Activated CD8-positive, alpha-beta memory T cell treated with anti-CD3 and anti-CD28 coated beads, Interleukin-2, amount 50 U/mL, for 1 hour (primary cell): ENCODE measurements around the gene ADAP2.
"Not testable (repeated sequence)": the region's sequence is repeated elsewhere in the genome, so short reads cannot be mapped to it uniquely, and the experiment has no call there.

ENCODE experiments used
- DNase-seq: peaks from one replicate; pipeline ENCODE4 v3.0.0-alpha.2; 2020; ENCODE audit errors: extremely low read depth

ADAP2 gene

DNA sequence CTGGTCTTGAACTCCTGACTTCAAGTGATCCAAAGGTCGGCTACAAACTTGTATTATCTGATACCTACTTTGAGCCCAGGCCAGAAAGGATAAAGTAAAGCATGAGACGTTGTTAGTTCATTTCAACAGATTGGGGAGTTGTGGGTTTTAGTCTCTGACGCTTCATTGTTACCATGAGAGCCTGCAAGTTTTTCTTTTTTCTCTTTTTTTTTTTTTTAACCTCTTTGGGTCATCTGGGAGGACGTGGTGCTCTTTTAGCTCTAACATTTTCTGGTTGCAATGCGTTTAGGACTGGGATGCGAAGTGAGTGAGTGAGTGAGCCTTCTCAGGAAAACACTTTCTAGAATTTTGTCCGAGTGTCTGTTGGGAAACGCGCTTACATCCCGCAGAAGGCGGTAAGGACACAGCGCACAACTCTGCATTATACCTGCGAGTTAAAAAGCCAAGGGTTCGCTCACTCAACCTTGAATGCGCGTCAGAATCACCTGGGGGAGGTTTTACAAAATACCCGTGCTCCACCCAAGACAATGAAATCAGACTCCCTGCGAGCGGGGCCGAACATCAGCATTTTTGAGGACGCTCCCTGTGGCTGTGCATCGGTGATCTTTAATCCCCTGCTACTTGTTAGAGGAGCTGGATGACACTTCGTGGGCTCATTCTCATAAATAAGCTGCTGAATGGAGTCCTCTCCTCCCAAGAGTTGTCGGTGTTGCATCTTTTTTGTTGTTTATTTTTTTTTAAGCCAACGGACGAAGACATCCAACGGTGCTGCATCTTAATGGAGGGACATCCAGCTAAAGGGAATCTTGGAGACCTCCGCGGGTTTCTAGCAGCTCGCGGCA is 48.5 kb downstream of the ADAP2 start:
- DNase-seq, result no peak

DNA sequence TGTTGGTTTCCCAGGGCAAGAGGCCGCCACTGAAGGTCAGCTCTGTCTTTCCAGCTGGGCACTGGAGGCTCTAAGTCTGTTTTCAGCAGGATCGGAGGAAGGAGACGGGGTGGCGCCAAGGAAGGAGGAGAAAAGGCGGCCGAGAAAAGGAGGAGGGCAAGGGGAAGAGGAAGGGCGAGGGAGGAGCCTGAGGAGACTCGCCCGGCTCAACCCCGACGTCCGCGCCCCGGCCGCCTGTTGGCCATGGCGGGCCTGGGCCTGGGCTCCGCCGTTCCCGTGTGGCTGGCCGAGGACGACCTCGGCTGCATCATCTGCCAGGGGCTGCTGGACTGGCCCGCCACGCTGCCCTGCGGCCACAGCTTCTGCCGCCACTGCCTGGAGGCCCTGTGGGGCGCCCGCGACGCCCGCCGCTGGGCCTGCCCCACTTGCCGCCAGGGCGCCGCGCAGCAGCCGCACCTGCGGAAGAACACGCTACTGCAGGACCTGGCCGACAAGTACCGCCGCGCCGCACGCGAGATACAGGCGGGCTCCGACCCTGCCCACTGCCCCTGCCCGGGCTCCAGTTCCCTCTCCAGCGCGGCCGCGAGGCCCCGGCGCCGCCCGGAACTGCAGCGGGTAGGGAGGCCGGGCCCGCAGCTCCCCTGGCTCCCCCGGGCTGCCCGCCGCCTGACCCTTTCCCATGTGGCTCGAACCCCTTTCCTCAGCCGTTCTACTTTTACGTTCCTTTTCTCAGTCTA is 49.3 kb downstream of the ADAP2 start, which contains the start of gene RNF135:
Gene RNF135 (plus strand): TSS at position 209 of the 737 bp plus-strand sequence. CDS start 35 bp downstream, at position 244.
- DNase-seq, result no peak

DNA sequence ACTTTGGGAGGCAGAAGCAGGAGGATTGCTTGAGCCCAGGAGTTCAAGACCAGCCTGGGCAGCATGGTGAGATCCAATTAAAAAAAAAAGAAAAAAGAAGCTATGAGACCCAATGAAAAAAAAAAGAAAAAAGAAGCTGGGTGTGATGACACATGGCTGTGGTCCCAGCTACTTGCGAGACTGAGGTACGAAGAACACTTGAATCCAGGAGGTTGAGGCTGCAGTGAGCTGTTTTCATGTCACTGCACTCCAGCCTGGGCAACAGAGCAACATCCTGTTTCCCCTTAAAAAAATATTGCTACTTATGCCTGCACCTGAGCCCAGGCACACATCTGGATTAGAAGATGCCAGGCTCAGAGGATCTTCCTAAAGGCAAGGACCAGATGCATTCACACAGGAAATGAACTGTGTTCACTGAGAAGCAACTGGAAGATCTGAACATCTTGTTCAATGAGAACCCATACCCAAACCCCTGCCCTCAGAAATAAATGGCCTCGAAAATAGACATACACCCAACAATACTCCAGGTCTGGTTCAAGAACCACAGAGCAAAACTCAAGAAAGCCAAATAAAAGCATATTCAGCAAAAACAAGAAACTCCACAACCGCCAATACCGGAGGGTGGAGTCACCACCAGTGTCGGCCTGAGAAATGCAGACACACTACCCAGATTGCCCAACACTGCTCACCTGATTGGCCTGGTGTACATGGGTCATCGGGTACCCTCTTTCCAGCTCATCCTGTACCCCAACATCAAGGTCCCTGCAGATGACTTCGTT is 53.5 kb downstream of the ADAP2 start:
- no peak for DNase-seq

DNA sequence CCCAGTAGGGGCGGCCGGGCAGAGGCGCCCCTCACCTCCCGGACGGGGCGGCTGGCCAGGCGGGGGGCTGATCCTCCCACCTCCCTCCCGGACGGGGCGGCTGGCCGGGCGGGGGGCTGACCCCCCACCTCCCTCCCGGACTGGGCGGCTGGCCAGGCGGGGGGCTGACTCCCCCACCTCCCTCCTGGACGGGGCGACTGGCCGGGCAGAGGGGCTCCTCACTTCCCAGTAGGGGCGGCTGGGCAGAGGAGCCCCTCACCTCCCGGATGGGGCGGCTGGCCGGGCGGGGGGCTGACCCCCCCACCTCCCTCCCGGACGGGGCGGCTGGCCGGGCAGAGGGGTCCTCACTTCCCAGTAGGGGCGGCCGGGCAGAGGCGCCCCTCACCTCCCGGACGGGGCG is 58.2 kb downstream of the ADAP2 start:
- DNase-seq, result not testable (repeated sequence)

DNA sequence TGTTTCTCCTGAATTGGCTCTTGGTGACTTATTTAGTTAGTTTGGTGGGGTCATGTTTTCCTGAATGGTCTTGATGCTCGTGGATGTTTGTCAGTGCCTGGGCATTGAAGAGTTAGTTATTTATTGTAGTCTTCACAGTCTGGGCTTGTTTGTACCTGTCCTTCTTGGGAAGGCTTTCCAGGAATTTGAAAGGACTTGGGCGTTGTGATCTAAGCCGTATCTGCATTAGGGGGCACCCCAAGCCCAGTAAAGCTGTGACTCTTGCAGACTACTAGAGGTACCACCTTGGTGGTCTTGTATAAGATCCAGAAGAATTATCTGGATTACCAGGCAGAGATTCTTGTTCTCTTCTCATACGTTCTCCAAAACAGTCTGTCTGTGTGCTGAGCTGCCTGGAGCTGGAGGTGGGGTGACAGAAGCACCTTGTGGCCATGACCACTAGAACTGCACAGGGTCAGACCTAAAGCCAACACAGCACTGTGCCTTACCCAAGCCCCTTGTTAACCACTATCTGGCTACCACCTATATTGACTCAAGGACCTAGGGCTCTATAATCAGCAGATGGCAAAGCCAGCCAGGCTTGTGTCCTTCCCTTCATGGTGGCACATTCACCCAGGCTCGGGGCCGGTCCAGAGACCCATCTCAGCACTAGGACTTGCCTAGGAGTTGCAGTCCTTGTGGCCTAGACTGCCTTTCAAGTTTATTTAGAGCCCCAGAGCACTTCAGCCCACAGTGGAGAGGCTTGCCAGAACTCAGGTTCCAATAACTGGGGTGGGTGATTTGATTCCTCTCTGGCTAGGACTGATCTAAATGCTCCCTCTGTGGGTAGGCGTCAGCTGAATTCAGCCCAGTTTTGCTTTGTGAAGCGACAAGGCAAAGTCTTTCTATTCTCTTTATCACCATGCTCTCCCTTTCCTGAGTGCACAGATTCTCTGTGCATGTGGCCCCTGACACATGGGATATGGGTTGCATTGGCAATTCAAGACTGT is 60.1 kb downstream of the ADAP2 start:
- DNase-seq, result no peak

DNA sequence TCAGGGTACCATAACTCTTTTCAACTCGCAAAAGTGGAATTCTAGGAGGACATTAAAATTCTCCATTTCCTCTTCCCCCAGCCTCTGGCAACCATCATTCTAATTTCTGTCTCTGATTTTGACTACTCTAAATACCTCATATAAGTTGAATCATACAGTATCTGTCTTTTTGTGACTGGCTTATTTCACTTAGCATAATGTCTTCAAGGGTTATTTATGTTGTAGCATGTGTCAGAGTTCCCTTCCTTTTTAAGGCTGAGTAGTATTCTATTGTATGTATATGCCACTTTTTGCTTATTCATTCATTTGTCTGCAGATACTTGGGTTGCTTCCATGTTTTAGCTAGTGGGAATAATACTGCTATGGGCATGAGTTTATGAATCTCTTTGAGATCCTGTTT is 61.1 kb downstream of the ADAP2 start:
- DNase-seq, result no peak

DNA sequence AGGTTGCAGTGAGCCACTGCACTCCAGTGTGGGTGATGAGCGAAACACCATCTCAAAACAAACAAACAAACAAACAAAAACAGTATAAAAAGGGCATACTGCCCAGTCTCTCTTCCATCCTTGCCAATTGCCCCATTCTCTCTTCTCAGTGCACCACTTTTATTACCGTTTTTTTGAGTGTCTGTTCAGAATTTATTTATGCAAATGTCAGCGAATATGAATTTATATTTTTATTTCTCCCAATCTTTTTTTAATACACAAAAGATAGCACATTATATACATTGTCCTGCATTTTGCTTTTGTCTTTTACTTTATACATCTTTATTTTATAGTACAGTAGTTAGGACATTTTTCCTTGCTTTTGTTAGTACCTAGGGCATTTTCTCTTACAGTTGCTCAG is 68.7 kb downstream of the ADAP2 start:
- no peak for DNase-seq

DNA sequence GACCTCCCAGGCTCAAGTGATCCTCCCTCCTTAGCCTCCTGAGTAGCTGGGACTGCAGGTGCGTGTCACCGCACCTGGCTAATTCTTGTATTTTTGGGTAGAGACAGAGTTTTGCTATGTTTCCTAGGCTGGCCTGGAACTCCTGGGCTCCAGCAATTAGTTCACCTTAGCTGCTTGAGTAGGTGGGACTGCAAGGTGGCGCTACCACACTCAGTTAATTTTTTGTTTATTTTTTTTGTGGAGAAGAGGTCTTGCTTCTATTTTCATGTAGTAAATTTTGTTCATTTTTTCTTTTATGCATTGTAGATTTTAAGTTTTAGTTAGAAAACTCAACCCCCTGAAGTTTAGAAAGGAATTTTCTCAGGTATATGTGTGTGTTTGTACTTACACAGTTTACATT is 70.8 kb downstream of the ADAP2 start:
- no peak for DNase-seq

DNA sequence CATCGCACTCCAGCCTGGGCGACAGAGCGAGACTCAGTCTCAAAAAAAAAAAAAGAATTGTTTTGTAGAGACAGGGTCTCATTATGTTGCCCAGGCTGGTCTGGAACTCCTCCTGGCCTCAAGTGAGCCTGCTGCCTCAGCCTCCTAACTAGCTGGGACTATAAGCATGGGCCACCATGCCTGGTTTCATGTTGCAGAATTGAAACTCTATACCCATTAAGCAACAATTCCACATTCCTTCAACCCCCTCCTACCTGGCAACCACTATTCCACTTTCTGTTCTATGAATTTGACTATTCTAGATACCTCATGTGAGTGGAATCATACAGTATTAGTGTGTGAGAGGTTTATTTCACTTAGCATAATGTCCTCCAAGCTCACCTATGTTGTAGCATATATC is 73.6 kb downstream of the ADAP2 start:
- DNase-seq, result no peak

DNA sequence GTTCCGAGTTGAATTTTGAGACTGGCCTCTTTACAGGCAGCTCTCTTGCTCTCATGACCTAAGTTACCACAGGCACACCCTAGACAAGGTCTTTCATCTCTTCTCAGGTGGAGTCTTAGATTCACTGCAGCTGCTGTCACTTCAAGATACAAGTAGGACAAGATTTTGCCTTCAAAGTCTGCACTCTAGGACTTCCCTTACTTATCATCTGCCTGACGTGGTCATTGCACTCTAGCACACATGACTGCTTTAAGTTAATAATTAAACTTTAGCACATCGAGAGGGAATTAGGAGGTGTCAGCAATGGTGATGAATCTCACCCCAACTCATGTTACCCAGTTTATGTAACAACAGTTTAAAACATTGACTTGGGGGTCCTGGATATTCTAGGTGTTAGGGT is 74.7 kb downstream of the ADAP2 start:
- DNase-seq, result no peak

DNA sequence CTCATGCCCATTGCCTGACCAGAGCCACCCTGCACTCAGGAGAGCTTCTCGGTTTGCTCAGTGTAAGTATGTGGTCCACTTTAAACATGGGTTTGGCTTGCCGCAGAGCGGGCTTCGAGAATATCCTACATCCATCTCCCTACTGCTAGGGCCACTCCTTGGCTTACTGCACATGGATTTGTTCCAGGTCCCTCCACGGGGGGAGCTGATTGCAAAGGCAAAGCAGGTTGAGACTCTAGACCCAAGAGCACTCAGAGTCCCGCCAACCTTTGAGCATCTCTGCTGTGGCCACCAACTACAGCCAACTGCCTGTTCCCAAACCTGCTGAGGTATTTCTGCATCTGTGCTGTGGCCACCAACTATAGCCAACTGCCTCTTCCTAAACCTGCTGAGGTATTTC is 75.5 kb downstream of the ADAP2 start:
- no peak for DNase-seq

DNA sequence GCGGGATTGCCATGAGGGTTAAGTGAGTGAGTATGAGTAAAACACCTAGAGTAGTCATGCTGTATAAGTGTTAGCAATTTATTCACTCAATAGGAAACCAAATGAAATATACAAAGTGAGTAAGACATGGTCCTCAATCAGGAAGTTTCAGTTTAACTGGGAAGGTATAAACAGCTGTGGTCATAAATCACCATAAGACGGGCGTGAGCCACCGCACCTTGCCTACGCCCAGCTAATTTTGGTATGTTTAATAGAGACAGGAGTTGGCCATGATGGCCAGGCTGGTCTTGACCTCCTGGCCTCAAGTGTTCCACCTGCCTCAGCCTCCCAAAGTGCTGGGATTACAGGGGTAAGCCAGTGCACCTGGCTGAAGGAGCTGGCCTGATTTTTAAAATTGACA is 76.1 kb downstream of the ADAP2 start:
- no peak for DNase-seq

DNA sequence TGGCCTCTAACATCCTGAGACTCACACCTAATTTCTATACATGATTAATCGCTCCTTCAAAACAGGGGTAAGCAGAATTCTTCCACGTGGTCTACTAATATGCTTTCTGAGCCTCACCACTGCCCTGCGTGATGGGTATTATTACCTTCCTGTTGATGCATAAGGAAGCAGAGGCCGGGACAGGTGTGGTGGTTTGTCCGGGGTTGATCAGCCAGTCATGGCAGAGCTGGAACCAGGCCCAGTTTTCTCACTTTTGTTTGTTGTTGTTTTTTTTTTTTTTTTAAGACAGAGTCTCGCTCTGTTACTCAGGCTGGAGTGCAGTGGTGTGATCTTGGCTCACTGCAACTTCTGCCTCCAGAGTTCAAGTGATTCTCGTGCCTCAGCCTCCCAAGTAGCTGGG is 80.3 kb downstream of the ADAP2 start:
- no peak for DNase-seq

DNA sequence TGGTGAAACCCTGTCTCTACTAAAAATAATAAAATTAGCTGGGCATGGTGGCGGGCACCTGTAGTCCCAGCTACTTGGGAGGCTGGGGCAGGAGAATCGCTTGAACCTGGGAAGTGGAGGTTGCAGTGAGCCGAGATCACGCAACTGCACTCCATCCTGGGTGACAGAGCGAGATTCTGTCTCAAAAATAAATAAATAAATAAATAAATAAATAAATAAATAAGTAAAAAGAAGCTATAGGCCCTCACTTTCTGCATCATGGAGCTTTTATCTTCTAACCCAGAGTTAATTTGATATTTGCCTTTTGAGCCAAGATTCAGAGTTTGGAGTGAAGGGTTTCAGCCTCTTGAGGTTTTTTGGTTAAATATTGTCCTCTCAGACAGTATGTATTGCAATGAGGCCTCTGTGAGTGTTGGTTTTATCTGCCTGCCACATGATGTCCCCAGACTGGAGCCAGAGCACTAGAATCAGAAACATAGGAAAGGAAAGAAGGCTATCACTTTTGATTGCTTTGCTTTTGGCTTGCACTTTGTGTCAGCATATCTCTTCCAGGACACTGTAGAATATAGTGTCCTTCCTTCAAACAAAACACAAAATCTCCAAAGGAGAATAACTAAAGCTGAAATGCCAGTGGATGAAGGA is 81.6 kb downstream of the ADAP2 start:
- DNase-seq, result no peak

DNA sequence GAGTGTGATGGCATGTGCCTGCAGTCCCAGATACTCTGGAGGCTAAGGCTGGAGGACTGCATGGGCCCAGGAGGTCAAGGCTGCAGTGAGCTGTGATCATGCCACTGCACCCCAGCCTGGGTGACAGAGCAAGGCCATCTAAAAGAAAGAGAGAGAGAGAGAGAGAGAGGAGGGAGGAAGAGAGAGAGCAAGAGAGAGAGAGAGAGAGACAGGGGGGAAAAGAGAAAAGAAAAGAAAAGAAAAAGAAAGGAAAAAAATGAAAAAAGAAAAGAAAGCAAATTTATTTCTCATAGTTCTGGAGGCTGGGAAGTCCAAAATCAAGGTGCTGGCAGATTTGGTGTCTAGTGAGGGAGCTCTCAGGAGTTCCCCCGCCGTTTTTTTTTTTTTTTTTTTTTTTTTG is 82.4 kb downstream of the ADAP2 start:
- DNase-seq, result no peak

DNA sequence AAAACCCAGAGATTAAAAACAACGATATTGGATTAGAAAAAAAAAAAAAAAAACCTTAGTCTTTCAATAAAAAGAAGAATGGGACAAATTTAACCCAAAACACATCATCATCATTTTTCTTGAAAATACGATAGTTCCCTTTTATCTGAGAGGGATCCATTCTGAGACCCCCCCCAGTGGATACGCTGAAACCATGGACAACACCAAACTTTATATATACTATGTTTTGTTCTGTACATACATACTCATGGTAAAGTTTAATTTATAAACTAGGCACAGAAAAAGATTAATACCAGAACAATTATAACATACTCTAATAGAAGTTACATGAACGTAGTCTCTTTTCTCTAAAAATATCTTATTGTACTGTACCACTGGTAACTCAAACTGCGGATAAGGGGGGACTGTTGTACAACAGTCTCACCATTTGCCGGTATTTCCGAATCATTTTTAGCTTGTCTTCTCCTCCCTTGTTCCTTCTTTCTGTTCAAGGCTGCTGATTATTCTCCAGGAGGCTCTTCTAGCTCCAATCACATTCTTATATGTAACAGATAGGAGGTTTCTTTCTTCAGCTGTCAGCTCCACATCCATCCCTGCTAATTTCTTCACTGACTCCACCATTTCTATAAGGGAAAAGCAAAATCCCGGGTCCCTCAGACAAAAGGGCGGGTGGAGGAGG is 86.1 kb downstream of the ADAP2 start:
- DNase-seq, result no peak

DNA sequence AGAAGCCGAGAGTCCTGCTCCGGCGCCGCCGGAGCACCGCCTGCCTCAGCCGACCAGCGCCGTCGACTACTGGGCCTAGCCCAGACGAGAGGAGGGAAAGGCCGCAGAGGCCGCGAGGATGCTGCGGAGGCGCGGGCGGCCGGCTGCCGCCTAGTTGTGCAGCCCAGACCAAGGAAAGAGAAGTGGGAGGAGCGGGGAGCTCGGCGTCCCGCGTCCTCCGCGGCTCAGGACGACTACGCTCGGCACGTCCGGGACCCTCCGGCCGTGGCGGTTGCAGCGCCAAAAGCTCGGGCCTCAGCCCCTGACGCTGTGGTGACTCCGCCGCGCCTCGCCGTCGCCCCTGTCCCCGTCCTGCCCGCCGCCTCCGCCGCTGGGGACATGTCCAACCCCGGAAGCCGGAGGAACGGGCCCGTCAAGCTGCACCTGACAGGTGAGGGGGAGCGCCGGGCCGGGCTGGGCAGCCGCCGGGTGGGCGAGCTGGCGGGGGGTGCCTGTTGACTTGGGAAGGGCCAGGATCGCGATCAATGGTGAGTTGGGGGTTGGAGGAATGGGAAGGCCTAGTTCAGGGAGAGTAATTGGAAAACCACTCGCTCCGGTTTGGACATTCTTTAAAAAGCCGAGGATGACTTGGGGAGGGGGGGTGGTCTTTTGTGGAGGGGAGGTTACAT is 86.8 kb downstream of the ADAP2 start:
- DNase-seq, result no peak
